Endodermal cell (in vitro differentiated cells): Measurements from ENCODE around the gene ZNF618. TPM values are rescaled to one million over a fixed set of nuclear protein-coding genes. Genes with fewer than 3 reads are reported as not detected.
A peak's percentile ranks its signal among the peaks of the same experiment; 100 is the strongest.

ENCODE experiments used
- DNase-seq: peaks from one replicate; pipeline ENCODE4 v3.0.0-alpha.2; 2017
- H3K27ac ChIP-seq: 2 replicates; pipeline ENCODE4 v1.5.1; 2013; ENCODE audit warnings: mild to moderate bottlenecking, low read depth, low read length, moderate library complexity
- H3K27me3 ChIP-seq: 2 replicates; pipeline ENCODE4 v1.6.1; 2013; ENCODE audit warnings: mild to moderate bottlenecking, low read length, moderate library complexity; ENCODE audit not compliant: insufficient read depth, control insufficient read depth, poor library complexity, severe bottlenecking
- H3K36me3 ChIP-seq: 2 replicates; pipeline ENCODE4 v1.7.0; 2013; ENCODE audit warnings: mild to moderate bottlenecking, low read length, moderate library complexity; ENCODE audit not compliant: control insufficient read depth, insufficient read depth
- H3K4me1 ChIP-seq: one replicate; pipeline ENCODE4 v1.7.0; 2013; ENCODE audit warnings: low read length; ENCODE audit not compliant: control insufficient read depth, insufficient read depth
- H3K4me3 ChIP-seq: 2 replicates; pipeline ENCODE4 v1.5.1; 2013; ENCODE audit warnings: mild to moderate bottlenecking, low read length, moderate library complexity
- H3K9ac ChIP-seq: 2 replicates; pipeline ENCODE4 v1.6.1; 2013; ENCODE audit warnings: mild to moderate bottlenecking, low read length, moderate library complexity; ENCODE audit not compliant: poor library complexity, severe bottlenecking; ENCODE audit errors: extremely low read depth
- H3K9me3 ChIP-seq: 2 replicates; pipeline ENCODE4 v1.6.1; 2013; ENCODE audit warnings: mild to moderate bottlenecking, low read length, moderate library complexity; ENCODE audit not compliant: control insufficient read depth
- H3K27ac Mint-ChIP-seq: 2 replicates; pipeline ENCODE4 v1.8.0; 2020; ENCODE audit warnings: mixed read lengths
- H3K27me3 Mint-ChIP-seq: 2 replicates; pipeline ENCODE4 v1.8.0; 2021; ENCODE audit warnings: mild to moderate bottlenecking, mixed read lengths; ENCODE audit not compliant: insufficient read depth
- H3K36me3 Mint-ChIP-seq: 2 replicates; pipeline ENCODE4 v1.8.0; 2020; ENCODE audit warnings: low read depth, mixed read lengths
- H3K4me1 Mint-ChIP-seq: 2 replicates; pipeline ENCODE4 v1.8.0; 2020; ENCODE audit warnings: mixed read lengths
- H3K4me3 Mint-ChIP-seq: 2 replicates; pipeline ENCODE4 v1.8.0; 2020; ENCODE audit warnings: mild to moderate bottlenecking, moderate library complexity, mixed read lengths
- H3K9me3 Mint-ChIP-seq: 2 replicates; pipeline ENCODE4 v1.8.0; 2020; ENCODE audit warnings: mild to moderate bottlenecking, mixed read lengths
- WGBS, 2 experiments: methylation state at CpG; one replicate each; pipeline versions ENCODE4 v1.1.5 to v1.1.7; 2013; ENCODE audit warnings: missing lambda C conversion rate in 2 of 2, mixed read lengths in 1 of 2; ENCODE audit not compliant: insufficient coverage in 1 of 2, insufficient read length in 1 of 2; 5-methylcytosine and 5-hydroxymethylcytosine counted together
- total RNA-seq, 2 donors: library from RNA; stranded (reverse); fragmentation: NEBNext Ultra II Directional in 1 of 2; extraction: Animal tissue kit (Norgen Biotek cat#: 25700) in 1 of 2; gene quantifications; 2 replicates in 1 of 2; 3 replicates in 1 of 2; pipeline ENCODE4 v1.2.1, GENCODE V29; 2021
- TF ChIP-seq, protein P1 (sequence below): fragments of 200-600 bp; sonication (generic); conservative IDR thresholded peaks from 2 replicates; pipeline ENCODE4 v1.5.0; 2021; ENCODE audit warnings: antibody characterized with exemption, mild to moderate bottlenecking

ZNF618 gene
- total RNA-seq, 2 donors from 2014 or later, result 34.5 to 37.5 TPM

GRCh38 chr9:114035221-114035844 is 159.2 kb downstream of the ZNF618 start:
- Histone ChIP-seq H3K4me1 (no peaks in the 10 kb centered on the region), H3K9me3 (no peaks in the 10 kb centered on the region), H3K4me3 (no peak overlapping the region), H3K36me3 (peaks cover 53% of the 10 kb centered on the region), H3K27ac (no peak overlapping the region), H3K27me3 (no peaks in the 10 kb centered on the region), H3K9ac (no peak overlapping the region)
- Mint-ChIP-seq H3K9me3 (no peaks in the 10 kb centered on the region), H3K4me1 (no peaks in the 10 kb centered on the region), H3K36me3 (peaks cover 57% of the 10 kb centered on the region), H3K4me3 (no peak overlapping the region), H3K27me3 (no peaks in the 10 kb centered on the region), H3K27ac (no peak overlapping the region)
- TF ChIP-seq, protein P1, sequence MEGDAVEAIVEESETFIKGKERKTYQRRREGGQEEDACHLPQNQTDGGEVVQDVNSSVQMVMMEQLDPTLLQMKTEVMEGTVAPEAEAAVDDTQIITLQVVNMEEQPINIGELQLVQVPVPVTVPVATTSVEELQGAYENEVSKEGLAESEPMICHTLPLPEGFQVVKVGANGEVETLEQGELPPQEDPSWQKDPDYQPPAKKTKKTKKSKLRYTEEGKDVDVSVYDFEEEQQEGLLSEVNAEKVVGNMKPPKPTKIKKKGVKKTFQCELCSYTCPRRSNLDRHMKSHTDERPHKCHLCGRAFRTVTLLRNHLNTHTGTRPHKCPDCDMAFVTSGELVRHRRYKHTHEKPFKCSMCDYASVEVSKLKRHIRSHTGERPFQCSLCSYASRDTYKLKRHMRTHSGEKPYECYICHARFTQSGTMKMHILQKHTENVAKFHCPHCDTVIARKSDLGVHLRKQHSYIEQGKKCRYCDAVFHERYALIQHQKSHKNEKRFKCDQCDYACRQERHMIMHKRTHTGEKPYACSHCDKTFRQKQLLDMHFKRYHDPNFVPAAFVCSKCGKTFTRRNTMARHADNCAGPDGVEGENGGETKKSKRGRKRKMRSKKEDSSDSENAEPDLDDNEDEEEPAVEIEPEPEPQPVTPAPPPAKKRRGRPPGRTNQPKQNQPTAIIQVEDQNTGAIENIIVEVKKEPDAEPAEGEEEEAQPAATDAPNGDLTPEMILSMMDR, result no peak
- 92 to 98% methylated on average over 12 to 17 of the region's 17 CpGs for WGBS, 2 experiments
- DNase-seq, result peak; percentile 19

GRCh38 chr9:114035845-114036801 is 160.0 kb downstream of the ZNF618 start:
- peaks cover 2% of the 10 kb centered on the region for H3K9me3 Mint-ChIP-seq
- DNase-seq, result peak; percentile 41
- H3K4me1 Mint-ChIP-seq, result no peaks in the 10 kb centered on the region
- 94 to 95% methylated on average over 14 to 18 of the region's 18 CpGs for WGBS, 2 experiments
- Histone ChIP-seq H3K4me1 (no peaks in the 10 kb centered on the region), H3K27me3 (no peaks in the 10 kb centered on the region), H3K27ac (no peak overlapping the region), H3K36me3 (peaks cover 46% of the 10 kb centered on the region), H3K9me3 (no peaks in the 10 kb centered on the region), H3K4me3 (no peak overlapping the region), H3K9ac (no peak overlapping the region)
- H3K36me3 Mint-ChIP-seq, result peaks cover 54% of the 10 kb centered on the region
- no peak overlapping the region for H3K27ac Mint-ChIP-seq
- H3K4me3 Mint-ChIP-seq, result no peak overlapping the region
- TF ChIP-seq, protein P1, result no peak
- no peaks in the 10 kb centered on the region for H3K27me3 Mint-ChIP-seq

DNA sequence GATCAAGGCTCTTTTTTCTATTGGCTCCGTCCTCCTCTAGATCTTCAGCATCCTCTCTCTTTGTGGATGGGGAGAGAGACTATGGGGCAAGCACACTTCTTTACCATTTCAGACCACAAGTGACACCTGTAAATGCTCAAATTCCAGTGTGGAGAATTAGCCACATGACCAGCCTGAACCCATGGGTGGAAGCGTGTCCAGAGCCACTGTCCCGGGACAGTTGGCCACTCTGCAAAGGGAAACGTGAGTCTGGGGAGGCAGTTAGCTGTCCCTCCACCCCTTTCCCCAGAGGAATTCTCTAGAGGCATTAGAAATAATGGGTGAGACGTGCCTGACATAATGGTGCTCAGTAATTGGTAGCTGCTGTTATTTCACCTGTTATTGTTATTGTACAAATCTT is 161.1 kb downstream of the ZNF618 start:
- peaks cover 46% of the 10 kb centered on the region for H3K36me3 ChIP-seq
- no peak overlapping the region for H3K9ac ChIP-seq
- no peak overlapping the region for H3K27ac Mint-ChIP-seq
- H3K4me1 Mint-ChIP-seq, result no peaks in the 10 kb centered on the region
- no peaks in the 10 kb centered on the region for H3K9me3 ChIP-seq
- H3K27me3 ChIP-seq, result no peaks in the 10 kb centered on the region
- H3K27me3 Mint-ChIP-seq, result no peaks in the 10 kb centered on the region
- TF ChIP-seq, protein P1, result no peak
- no peaks in the 10 kb centered on the region for H3K4me1 ChIP-seq
- peaks cover 2% of the 10 kb centered on the region for H3K9me3 Mint-ChIP-seq
- H3K36me3 Mint-ChIP-seq, result peaks cover 57% of the 10 kb centered on the region
- no peak overlapping the region for H3K27ac ChIP-seq
- 93 to 94% methylated on average over 3 to 4 of the region's 5 CpGs for WGBS, 2 experiments
- no peak overlapping the region for H3K4me3 Mint-ChIP-seq
- no peak overlapping the region for H3K4me3 ChIP-seq
- peak; percentile 17 for DNase-seq
